Measurements from ENCODE around the gene SYCE1.
"Not testable (repeated sequence)": the region's sequence is repeated elsewhere in the genome, so short reads cannot be mapped to it uniquely, and the experiment has no call there.

Gene SYCE1

GRCh38 chr10:133565441-133566294 is at the start of gene SYCE1:
Gene SYCE1, minus strand, starts transcription at chr10:133565583. Its CDS starts 54 bp downstream, at chr10:133565529.
- in situ Hi-C loops (cut with MboI; ENCODE audit: low sequenced_read_pairs), result no loop called here

- in situ Hi-C loops (cut with MboI; ENCODE audit: low sequenced_read_pairs), result no loop called here
Measured at GRCh38 chr10:133614830-133615580, 49.6 kb upstream of the SYCE1 start.

- in situ Hi-C loops (cut with MboI; ENCODE audit: low sequenced_read_pairs), result no loop called here
Measured at GRCh38 chr10:133613699-133614098, 48.3 kb upstream of the SYCE1 start.

GRCh38 chr10:133611079-133611478 is 45.7 kb upstream of the SYCE1 start:
- in situ Hi-C loops (cut with MboI; ENCODE audit: low sequenced_read_pairs), result no loop called here

- in situ Hi-C loops (cut with MboI; ENCODE audit: low sequenced_read_pairs), result no loop called here
Measured at GRCh38 chr10:133608855-133609254, 43.5 kb upstream of the SYCE1 start.

GRCh38 chr10:133603434-133603833 is 38.1 kb upstream of the SYCE1 start:
- in situ Hi-C loops (cut with MboI; ENCODE audit: low sequenced_read_pairs), result not testable (repeated sequence)

- in situ Hi-C loops (cut with MboI; ENCODE audit: low sequenced_read_pairs), result no loop called here
Measured at GRCh38 chr10:133600657-133601056, 35.3 kb upstream of the SYCE1 start.

- in situ Hi-C loops (cut with MboI; ENCODE audit: low sequenced_read_pairs), result not testable (repeated sequence)
Measured at GRCh38 chr10:133599869-133600268, 34.5 kb upstream of the SYCE1 start.

- in situ Hi-C loops (cut with MboI; ENCODE audit: low sequenced_read_pairs), result no loop called here
Measured at GRCh38 chr10:133592716-133593115, 27.3 kb upstream of the SYCE1 start.

- in situ Hi-C loops (cut with MboI; ENCODE audit: low sequenced_read_pairs), result no loop called here
Measured at GRCh38 chr10:133590970-133591359, 25.6 kb upstream of the SYCE1 start.

- in situ Hi-C loops (cut with MboI; ENCODE audit: low sequenced_read_pairs), result no loop called here
Measured at GRCh38 chr10:133590226-133590969, 25.0 kb upstream of the SYCE1 start.

- in situ Hi-C loops (cut with MboI; ENCODE audit: low sequenced_read_pairs), result loop anchor here (10.0 kb wide), 1 partner anchor 152 kb away; the partner anchor contains the start of gene SPRN
Measured at GRCh38 chr10:133577037-133577436, 11.7 kb upstream of the SYCE1 start.

GRCh38 chr10:133573460-133573859 is 8.1 kb upstream of the SYCE1 start:
- in situ Hi-C loops (cut with MboI; ENCODE audit: low sequenced_read_pairs), result loop anchor here (10.0 kb wide), 1 partner anchor 149 kb away; the partner anchor contains the start of gene SPRN

GRCh38 chr10:133572055-133572454 is 6.7 kb upstream of the SYCE1 start:
- in situ Hi-C loops (cut with MboI; ENCODE audit: low sequenced_read_pairs), result loop anchor here (10.0 kb wide), 1 partner anchor 147 kb away; the partner anchor contains the start of gene SPRN

- in situ Hi-C loops (cut with MboI; ENCODE audit: low sequenced_read_pairs), result loop anchor here (10.0 kb wide), 1 partner anchor 145 kb away; the partner anchor contains the start of gene SPRN
Measured at GRCh38 chr10:133569801-133570200, 4.4 kb upstream of the SYCE1 start.

- in situ Hi-C loops (cut with MboI; ENCODE audit: low sequenced_read_pairs), result not testable (repeated sequence)
Measured at GRCh38 chr10:133568831-133569527, 3.6 kb upstream of the SYCE1 start.

GRCh38 chr10:133568287-133568614 is 2.9 kb upstream of the SYCE1 start:
- in situ Hi-C loops (cut with MboI; ENCODE audit: low sequenced_read_pairs), result no loop called here

- in situ Hi-C loops (cut with MboI; ENCODE audit: low sequenced_read_pairs), result no loop called here
Measured at GRCh38 chr10:133567609-133568286, 2.4 kb upstream of the SYCE1 start.

- in situ Hi-C loops (cut with MboI; ENCODE audit: low sequenced_read_pairs), result no loop called here
Measured at GRCh38 chr10:133567119-133567518, 1.7 kb upstream of the SYCE1 start.

- in situ Hi-C loops (cut with MboI; ENCODE audit: low sequenced_read_pairs), result no loop called here
Measured at GRCh38 chr10:133564816-133565215, 567 bp downstream of the SYCE1 start.
